NCI-H345 (cell line): Measurements from ENCODE around the gene ZNF536.
"Not testable (repeated sequence)": the region's sequence is repeated elsewhere in the genome, so short reads cannot be mapped to it uniquely, and the experiment has no call there.

Source experiments
- DNase-seq: peaks from one replicate; lab custom pipeline; 2025; lab: John Stamatoyannopoulos, UW

The ZNF536 gene

DNA sequence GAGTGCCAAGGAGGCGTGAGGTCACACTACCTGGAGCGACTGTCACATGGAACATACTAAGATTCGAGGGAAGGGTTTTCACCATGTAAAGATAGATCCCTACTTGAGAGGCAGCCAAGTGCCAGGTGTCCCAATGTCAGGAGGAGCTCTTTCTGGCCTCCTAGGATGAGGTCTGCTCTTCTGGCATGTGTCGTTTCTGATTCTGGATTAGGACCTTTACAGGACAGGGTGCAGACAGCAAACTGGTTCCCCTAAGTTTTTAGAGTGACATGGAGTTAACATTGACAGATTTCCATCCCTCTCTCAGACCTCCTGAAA lies 75.3 kb downstream of the ZNF536 start:
- DNase-seq, result no peak

DNA sequence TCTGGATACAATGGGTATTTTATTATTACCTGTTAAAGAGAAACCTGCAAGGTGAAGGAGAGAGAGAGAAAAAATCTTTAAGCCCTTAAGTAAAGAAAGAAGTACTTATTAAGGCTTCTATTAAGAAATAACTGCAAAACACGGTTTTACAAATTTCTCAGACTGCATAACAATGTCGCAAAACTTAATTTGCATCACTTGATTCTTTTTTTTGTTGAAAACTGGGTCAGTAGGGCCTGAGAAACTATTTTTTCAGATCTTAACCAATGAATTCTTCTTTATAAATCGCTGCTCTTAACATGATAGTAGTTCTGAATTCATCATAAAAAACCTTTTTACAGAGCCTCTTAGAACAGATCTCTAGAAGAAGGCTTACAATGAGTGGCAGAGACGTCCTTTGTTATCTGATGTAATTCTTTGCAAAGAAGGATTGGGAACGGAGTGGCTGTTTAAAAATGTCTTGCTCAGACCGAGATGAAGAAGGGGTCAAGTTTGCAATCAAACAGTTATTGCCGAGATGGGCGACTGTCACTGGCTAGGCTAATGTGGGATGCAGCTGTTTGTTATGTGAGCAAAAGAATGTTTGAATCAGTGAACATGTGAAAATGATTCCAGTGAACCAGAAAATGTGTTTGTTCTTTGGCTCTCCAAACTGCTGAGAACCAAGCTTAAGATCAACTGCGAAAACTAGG lies 76.3 kb downstream of the ZNF536 start:
- no peak for DNase-seq

DNA sequence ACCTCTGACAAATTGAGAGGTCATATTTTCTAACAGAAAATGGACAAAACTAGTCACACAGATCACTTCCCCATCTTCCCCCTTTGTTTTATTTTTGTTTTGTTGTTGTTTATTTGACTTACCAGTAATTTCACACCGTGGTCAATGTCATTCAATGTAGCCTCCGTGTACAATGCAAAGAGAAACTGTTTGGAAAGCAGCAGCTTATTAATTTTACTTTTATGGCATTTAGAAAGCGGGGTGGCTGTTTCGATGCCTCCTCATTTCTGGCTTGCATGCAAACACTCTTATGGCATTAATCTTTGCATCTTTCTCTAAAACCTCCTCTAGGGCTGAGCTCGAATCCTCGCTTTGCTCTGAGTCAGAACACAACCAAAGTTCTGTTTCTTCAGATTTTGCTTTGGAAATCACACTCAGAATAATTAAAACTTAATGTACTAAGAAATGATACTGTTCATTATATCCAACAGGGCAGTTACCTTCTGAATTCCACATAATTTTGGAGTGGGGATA lies 77.0 kb downstream of the ZNF536 start:
- no peak for DNase-seq

DNA sequence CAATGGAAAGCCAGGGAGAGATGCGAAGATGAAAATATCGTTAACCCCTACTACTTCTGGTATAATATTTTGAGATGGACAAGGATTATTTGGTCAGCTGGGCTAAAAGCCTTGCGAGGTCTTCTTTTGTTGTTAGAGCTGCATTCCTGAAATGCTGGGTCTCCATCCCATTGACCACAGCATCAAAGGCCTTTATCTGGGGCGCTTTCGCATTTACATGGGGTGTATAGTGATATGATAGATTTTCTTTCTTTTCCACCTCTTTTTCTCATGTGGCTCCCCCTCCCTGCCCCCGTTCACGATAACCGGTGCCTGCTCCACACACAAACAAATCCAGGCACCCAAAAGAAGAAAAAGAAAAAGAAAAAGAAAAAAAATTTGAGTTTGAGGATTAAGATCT lies 77.5 kb downstream of the ZNF536 start:
- DNase-seq, result no peak

DNA sequence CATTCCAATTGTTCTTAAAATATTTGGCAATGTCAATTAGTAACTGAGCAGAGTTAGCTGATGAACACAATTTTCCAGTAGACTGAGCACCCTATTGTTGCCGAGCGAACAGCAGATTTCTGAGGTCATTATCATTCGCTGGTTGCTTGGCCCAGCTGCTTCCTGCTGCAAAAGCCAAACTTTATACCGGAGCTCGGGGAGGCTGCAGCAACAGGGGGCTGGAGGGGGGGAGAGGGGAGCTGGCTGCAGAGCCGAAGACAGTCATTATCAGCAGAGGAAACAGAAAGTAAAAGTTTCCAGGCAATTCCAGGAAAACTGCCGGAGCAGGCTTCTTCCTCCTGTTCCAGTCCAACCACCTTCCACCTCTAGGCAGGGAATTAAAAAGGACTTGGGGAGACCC lies 77.9 kb downstream of the ZNF536 start:
- DNase-seq, result no peak

DNA sequence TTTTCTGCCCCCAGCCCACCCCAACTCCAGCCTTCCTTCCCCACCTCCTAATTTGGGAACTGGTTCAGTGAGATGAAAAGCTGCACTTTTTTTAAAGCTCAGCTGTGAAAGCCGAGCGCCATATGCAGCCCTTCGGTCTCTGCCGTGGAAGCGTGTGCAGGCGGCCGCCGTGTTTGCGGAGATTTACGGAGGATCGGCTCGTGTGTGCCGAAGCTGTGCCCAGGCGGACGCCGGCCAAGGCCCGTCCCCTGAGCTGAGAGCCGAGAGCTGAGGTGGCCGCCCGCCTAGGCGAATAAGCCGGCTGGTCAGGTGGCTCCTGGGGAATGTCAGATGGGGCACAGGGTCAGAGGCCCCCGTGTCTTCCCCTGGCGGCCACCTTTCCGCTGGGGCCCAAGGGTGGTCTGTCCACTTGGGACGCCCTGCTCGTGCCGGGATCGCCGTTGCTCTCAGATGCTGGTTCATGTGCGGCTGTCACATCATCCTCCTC lies 78.7 kb downstream of the ZNF536 start:
- no peak for DNase-seq

DNA sequence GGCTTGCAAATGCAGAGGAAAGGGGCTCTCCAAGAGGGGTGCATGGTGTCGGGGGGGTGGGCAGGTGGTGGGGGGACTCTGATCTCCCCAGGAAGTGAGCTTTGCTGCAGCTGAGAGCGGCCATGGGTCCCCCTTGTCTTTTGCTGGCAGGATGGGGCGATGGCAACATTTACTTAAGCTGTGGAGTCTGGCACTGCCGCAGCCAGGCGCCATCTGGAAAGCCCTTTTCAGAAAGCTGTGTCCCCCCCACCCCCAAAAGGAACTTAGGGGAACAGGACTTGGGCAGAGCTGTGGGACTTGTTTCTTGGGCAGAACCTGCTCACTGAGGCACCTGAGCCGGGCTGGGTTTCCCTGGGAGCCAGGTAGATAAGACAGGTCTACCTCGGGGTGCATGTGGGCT lies 80.7 kb downstream of the ZNF536 start:
- no peak for DNase-seq

DNA sequence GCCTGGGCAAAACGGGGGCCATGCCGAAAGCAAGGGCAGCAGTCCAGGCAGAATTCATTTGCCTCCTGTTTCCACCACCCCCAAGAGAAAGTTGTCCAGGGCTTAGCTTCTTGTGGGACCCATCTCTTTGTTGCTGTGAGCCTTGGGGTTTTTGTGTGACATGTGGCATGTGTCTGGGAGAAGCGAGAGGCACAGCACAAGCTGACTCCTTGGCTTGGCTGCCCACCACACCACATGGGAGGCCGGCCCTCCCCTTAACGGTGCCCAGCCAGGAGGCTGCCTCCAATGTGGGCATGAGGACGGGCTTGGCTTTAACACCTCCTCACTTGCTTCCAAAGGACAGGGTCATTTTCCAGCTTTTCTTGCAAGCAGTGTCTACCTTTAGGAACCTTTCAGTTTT lies 81.6 kb downstream of the ZNF536 start:
- DNase-seq, result no peak

DNA sequence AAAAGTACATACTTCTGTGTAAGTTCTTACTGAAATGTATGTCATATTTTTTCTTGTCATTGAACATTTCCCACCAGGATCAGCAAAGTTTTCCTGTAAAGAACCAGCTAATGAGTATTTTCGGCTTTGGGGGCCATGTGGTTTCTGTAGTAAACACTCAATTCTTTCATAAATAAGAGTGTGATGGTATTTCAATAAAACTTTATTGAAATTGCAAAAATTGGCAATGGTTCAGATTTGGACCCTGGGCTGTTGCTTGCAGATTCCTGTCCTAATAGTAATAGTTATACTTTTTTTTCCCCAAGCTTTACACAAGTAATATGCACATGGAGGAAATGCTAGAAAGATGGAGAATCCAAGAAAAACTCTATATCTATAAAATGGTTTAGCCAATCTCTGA lies 83.7 kb downstream of the ZNF536 start:
- DNase-seq, result no peak

DNA sequence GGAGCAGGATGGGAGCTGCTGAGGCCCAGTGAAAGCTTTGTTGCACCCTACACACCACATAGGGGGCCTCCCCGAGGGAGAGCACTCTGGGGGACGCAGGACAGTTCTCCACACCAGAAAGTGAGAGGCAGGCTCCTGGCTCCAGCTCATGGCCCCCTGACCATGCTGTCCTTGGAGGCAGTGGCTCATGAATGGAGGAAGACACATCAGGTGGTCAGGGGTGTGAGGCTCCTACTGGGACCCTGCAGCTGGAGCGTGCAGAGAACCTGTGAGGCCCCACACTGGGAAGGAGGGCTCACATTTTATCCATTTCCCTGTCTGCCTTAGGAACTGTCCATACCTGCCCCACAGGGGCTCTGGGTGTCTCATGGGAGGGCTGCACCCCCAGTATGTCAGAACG lies 85.3 kb downstream of the ZNF536 start:
- no peak for DNase-seq

DNA sequence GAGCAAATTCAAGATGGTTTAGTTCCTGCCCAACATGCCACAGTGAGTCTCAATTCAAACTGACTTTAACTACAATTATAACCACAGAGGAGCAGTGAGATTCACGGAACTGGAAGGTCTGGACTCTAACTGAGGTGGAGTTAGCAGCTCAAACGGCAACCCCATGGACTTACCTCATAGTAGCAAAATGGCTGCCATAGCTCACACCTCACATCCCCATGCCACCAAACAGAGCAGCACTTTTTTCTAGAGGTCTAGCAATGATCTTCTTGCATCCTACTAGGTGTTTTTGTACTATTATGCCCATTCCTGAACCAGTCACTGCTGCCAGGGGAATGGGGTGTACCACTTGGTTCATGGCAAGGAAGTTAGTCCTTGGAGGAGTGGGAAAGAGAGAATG lies 87.7 kb downstream of the ZNF536 start:
- no peak for DNase-seq

DNA sequence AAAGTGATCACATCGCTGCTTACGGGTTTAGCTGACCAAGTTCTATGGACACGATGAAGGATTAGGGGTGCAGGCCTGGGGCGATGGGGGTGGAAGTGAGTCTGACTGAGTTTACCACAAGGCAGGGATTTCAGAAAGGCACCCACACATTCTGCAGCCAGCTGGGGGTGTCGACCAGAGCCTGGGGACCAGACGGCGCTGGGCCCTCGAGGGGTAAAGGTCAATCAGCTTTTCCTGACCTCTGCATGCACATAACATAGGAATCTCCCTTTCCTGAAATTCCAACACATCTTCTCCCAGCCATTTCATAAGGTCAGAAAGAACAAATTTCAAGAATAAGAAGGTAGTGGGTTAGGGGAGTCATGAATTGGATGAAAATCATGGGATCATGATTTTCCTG lies 92.0 kb downstream of the ZNF536 start:
- no peak for DNase-seq

DNA sequence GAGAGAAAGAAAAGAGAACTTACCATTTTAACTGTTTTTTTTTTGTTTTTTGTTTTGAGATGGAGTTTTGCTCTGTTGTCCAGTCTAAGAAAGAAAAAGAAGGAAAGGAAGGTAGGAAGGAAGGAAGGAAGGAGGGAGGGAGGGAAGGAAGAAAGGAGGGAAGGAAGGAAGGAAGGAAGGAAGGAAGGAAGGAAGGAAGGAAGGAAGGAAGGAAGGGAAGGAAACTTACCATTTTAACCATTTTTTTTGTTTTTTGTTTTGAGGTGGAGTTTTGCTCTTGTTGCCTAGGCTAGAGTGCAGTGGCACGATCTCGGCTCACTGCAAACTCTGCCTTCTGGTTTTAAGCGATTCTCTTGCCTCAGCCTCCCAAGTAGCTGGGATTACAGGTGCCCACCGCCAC lies 94.4 kb downstream of the ZNF536 start:
- not testable (repeated sequence) for DNase-seq

DNA sequence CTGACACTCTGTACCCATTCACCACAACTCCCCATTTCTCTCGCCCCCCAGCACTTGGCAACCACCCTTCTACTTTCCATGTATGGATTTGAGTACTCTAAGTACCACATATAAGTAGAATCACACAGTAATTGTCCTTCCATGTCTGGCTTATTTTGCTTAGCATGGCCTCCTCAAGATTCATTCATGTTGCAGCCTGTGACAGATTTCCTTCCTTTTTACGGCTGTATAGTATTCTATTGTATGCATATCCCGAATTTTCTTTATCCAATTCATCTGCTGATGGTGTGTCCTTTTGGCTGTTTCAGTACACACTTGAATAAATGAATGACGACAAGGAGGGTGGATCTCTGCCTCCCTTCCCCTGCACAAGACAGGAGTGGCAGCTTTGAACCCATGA lies 95.1 kb downstream of the ZNF536 start:
- DNase-seq, result no peak

DNA sequence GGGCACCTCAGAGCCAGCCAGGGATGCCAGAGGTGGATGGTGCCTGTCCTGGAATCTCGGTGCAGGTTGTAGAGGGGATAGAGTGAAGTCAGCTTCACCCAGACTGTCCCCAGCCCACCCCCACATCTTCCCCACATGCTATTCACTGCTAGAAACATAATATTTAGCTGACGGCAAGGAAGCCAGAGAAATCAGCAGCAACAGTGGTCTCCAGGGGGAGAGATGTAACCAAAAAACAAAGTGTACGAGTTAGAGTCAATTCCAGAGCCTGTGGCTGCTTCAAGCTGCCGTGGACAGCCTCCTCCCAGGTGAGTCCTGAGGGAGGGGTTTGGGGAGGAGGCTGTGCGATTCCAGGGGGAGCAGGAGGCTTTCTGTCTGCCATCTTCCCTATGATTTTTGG lies 97.6 kb downstream of the ZNF536 start:
- no peak for DNase-seq

DNA sequence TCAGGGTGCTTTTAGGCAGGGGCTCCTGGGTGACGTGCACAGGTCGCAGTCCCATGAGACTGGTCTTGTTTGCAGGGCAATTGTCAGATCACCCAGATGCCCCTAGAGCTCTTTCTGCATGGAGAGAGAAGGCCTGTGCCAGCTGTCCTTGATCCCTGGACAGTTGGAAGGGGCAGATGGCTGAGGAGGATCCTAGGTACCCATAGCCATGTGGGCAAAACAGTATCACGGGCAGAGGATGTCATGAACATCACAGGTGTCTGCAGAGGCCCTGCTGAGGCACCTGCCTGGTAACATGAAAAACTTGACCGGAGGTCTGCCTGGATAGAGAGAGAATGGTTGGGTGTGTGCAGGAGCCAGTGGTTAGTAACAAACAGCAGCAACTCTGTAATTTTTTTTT lies 99.3 kb downstream of the ZNF536 start:
- DNase-seq, result no peak

DNA sequence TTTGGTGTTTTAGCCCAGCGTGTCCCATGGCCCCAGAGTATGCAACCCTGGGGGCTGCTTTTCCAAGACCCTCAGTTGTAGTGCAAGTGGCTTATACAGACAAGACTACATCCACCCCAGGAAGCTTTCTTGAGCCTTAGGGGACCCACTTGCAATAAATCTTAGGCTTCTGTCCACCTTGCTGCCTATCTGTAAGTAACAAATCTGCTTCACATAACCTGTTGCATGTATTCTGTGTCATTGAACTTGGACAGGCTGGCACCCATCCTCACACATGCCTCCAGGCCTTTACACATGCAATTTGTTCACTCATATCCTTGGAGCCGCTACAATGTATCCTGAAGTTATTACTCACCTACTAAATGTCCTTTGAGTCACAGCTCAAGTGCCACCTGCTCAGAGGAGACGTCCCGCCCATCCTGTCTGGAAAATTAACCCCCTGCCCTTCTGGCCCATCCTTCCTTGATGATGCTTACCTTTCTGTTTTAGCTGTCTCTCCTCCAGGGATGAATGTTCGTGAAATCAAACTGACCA lies 101.2 kb downstream of the ZNF536 start:
- DNase-seq, result no peak

DNA sequence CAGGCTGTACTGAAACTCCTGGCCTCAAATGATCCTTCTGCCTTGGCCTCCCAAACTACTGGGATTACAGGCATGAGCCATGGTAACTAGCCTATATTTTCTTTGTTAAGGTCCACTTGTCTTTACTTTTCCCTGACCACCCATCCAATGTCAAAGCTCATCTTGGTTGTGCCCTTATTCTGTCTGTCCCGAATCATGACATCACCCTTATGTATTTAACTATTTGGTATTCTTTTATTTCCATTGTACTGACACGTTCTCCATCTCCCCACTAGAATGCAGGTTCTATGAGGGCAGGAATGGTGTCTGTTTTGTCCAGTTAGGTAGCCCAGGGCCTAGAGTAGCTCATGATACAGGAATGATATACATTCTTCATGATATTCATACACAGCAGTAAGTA lies 104.8 kb downstream of the ZNF536 start:
- no peak for DNase-seq

DNA sequence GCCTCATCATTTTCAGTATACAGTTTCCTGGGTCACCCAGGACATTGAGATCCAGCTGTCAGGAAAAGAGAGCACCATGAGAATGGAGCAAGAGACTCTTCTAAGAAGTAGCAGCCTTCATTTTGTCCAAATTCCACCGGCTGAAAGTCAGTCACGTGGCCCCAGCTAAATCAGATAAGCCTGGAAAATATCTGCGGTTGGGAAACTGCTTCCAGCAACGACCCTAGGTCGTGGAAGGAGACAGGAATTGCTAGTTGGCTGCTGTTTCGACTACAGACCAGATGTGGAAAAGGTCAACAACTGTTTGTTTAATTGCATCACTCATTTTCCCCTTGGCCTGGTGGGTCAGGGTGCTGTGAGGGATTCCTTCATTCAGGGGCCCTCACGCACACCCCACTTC lies 107.0 kb downstream of the ZNF536 start:
- DNase-seq, result no peak

DNA sequence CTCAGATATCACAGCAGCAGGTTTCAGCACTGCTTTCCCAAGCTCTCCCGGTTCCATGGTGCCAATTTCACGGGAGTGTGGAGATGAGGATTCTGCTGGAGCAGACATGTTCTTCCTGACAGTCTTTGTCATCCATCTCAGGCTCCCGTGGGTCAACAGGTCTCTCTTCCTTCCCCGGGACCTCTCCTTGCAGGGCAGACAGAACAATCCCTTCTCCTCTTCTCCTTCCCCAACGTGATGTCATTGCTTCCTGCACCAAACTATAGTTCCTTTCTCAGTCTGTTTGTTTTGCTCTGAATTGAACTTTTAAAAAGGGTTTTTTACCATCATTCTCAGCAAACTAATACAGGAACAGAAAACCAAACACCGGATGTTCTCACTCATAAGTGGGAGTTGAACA lies 107.9 kb downstream of the ZNF536 start:
- no peak for DNase-seq

DNA sequence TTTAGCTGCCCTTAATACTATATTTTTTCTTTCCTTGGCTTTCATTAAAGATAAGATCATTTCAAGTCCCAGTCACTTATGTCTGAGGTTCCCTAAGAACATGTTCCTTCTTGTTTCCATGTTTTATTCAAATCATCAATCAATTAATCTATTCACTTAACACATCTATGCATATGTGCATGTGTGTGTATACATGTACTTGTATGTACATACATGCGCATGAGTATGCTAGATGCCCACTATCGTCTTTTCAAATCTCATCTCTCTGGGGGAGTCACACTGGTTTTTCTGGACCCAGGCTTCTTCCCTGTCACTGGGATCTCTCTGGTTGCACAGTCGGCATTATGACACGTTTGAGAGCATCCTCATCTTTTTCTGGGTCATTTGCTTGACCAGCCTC lies 108.9 kb downstream of the ZNF536 start:
- no peak for DNase-seq

DNA sequence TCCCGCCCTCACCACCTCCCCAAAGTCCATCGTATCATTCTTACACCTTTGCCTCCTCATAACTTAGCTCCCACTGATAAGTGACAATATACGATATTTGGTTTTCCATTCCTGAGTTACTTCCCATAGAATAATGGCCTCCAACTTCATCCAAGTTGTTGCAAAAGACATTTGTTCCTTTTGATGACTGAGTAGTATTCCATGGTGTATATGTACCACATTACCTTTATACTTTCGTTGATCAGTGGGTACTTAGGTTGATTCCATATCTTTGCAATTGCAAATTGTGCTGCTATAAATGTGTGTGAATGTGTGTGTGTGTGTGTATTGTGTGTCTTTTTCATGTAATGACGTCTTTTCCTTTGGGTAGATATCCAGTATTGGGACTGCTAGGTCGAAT lies 109.6 kb downstream of the ZNF536 start:
- no peak for DNase-seq

DNA sequence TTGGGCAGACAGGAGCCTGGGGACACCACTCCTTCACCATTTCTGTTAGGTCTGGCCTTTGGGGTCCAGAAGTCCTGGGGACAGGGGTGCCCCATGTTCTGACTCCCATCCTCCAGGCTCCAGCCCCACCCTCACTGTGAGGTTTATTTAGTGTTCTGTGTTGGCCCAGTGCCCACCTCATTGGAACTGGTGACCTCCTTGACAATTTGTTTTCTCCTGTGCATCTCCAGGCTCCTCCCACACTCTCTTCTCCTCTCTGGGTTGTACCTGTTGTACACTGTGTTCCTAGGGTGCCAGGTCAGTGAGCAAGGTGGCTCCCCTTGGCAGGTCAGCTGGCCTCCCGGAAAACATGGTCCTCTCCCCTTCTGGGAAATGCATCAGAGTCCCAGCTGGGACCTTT lies 110.8 kb downstream of the ZNF536 start:
- no peak for DNase-seq

DNA sequence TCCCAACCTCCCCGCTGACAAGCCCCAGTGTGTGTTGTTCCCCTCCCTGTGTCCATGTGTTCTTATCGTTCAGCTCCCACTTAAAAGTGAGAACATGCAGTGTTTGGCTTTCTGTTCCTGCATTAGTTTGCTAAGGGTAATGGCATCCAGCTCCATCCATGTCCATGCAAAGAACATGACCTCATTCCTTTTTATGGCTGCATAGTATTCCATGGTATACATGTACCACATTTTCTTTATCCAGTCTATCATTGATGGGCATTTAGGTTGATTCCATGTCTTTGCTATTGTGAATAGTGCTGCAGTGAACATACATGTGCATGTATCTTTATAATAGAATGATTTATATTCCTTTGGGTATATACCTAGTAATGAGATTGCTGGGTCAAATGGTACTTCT lies 114.1 kb downstream of the ZNF536 start:
- DNase-seq, result not testable (repeated sequence)
